ENCODE measurements around the gene GRM7.

- no peak for TF ChIP-seq CTCF (IDR thresholded peaks at IDR 0.05)
- TF ChIP-seq EZH2 (IDR thresholded peaks at IDR 0.05), result no peak
- TF ChIP-seq EZH2phosphoT487 (IDR thresholded peaks at IDR 0.05), result no peak
These were observed 454.1 kb downstream of the GRM7 start for GRCh38 chr3:7315037-7315436.

Data from neural progenitor cell (in vitro differentiated cells).